ENCODE measurements around the gene DLGAP1. TPM values are rescaled to one million over a fixed set of nuclear protein-coding genes. Genes with fewer than 3 reads are reported as not detected.
"Not testable (repeated sequence)": the region's sequence is repeated elsewhere in the genome, so short reads cannot be mapped to it uniquely, and the experiment has no call there.

DLGAP1 gene
- total and polyA plus RNA-seq, 10 of the 15 experiments (the other 5 are each of a cell fraction or from before 2014, with no cell fraction given), result 0.23 to 27.6 (median 1.9) TPM

GRCh38 chr18:3699707-3700567 is 755.2 kb downstream of the DLGAP1 start:
- CTCF ChIA-PET, result interaction anchor here (0.9 to 1.5 kb wide), 4 partner anchors 11 to 300 kb away, joined by 3 read pairs; no protein-coding TSS in a partner anchor
- RAD21 ChIA-PET (ENCODE audit: unreplicated experiment), result interaction anchor here (0.9 to 1.1 kb wide), 3 partner anchors 20 to 285 kb away, joined by 3 read pairs; no protein-coding TSS in a partner anchor
- in situ Hi-C loops (cut with MboI); FAIRE-seq; H3K27me3 ChIP-seq (replicated peaks in 1 of 2; ENCODE audit: control insufficient read depth in 2 of 2, insufficient read depth in 2 of 2, low read length in 1 of 2); H3K4me2 ChIP-seq (ENCODE audit: control insufficient read depth, insufficient read depth); H3K36me3 ChIP-seq (ENCODE audit: control insufficient read depth in 2 of 2, insufficient read depth in 2 of 2, low read length in 1 of 2); BruUV-seq (replicated peaks); H3K4me3 ChIP-seq; H3K27ac ChIP-seq (ENCODE audit: control insufficient read depth, insufficient read depth); DNase-seq (ENCODE audit: low read depth, low spot score); H4K20me1 ChIP-seq (ENCODE audit: control insufficient read depth, insufficient read depth); H3K9ac ChIP-seq (ENCODE audit: control insufficient read depth, insufficient read depth, low read length); H3K4me1 ChIP-seq (ENCODE audit: control insufficient read depth, insufficient read depth, low read length); H2AFZ ChIP-seq (ENCODE audit: control insufficient read depth, low read depth, low read length); H3K79me2 ChIP-seq (ENCODE audit: control insufficient read depth, insufficient read depth, low read length); H3K9me3 ChIP-seq (replicated peaks; ENCODE audit: control insufficient read depth, insufficient read depth, low read length): not testable (repeated sequence)
- WGBS (ENCODE audit: insufficient coverage, insufficient replicate concordance, low lambda C conversion rate, missing lambda C conversion rate), result 10% methylated on average over 16 of the region's 16 CpGs
- ATAC-seq, result peak; percentile 34; the same call in 1 of the 3 replicates
- TF ChIP-seq IKZF1 (conservative IDR thresholded peaks at IDR 0.05), result 0 out of 2 replicates have a peak, but pooled peaks have one; percentile 12
- SMC1A ChIA-PET (ENCODE audit: uncharacterized antibody, unreplicated experiment), result interaction anchor here (0.6 to 4.1 kb wide), 7 partner anchors 10 to 418 kb away, joined by 3 to 11 read pairs (median 4); no protein-coding TSS in a partner anchor
- POLR2A ChIA-PET, result interaction anchor here (1.1 to 1.3 kb wide), 2 partner anchors 72 to 418 kb away, joined by 3 read pairs; no protein-coding TSS in a partner anchor
- intact Hi-C loops (cut with micrococcal nuclease; ENCODE audit: unreplicated experiment), result loop anchor here (5.0 kb wide), 2 partner anchors 297 to 1357 kb away; no protein-coding TSS in a partner anchor

GRCh38 chr18:3694030-3694778 is 760.9 kb downstream of the DLGAP1 start:
- RAD21 ChIA-PET (ENCODE audit: unreplicated experiment), result interaction anchor here (1.4 kb wide), 1 partner anchor 21 kb away, joined by 4 read pairs; no protein-coding TSS in a partner anchor
- peak; percentile 23 for FAIRE-seq
- POLR2A ChIA-PET, result interaction anchor here (0.6 kb wide), 1 partner anchor 29 kb away, joined by 4 read pairs; no protein-coding TSS in a partner anchor
- H3K4me2 ChIP-seq (ENCODE audit: control insufficient read depth, insufficient read depth); H3K27me3 ChIP-seq (replicated peaks in 1 of 2; ENCODE audit: control insufficient read depth in 2 of 2, insufficient read depth in 2 of 2, low read length in 1 of 2); H3K27ac ChIP-seq (ENCODE audit: control insufficient read depth, insufficient read depth); H3K4me3 ChIP-seq; H3K9ac ChIP-seq (ENCODE audit: control insufficient read depth, insufficient read depth, low read length); H3K36me3 ChIP-seq (ENCODE audit: control insufficient read depth in 2 of 2, insufficient read depth in 2 of 2, low read length in 1 of 2); BruUV-seq (replicated peaks); H3K4me1 ChIP-seq (ENCODE audit: control insufficient read depth, insufficient read depth, low read length); DNase-seq (ENCODE audit: low read depth, low spot score); H3K79me2 ChIP-seq (ENCODE audit: control insufficient read depth, insufficient read depth, low read length); H2AFZ ChIP-seq (ENCODE audit: control insufficient read depth, low read depth, low read length); H4K20me1 ChIP-seq (ENCODE audit: control insufficient read depth, insufficient read depth); H3K9me3 ChIP-seq (replicated peaks; ENCODE audit: control insufficient read depth, insufficient read depth, low read length); ATAC-seq; in situ Hi-C loops (cut with MboI): not testable (repeated sequence)
- SMC1A ChIA-PET (ENCODE audit: uncharacterized antibody, unreplicated experiment), result interaction anchor here (0.6 to 0.7 kb wide), 2 partner anchors 14 to 139 kb away, joined by 3 read pairs; no protein-coding TSS in a partner anchor
- CTCF ChIA-PET, result interaction anchor here (0.6 to 3.8 kb wide), 4 partner anchors 9 to 28 kb away, joined by 3 to 25 read pairs (median 14); no protein-coding TSS in a partner anchor
- 28% methylated on average over 5 of the region's 5 CpGs for WGBS (ENCODE audit: insufficient coverage, insufficient replicate concordance, low lambda C conversion rate, missing lambda C conversion rate)
- intact Hi-C loops (cut with micrococcal nuclease; ENCODE audit: unreplicated experiment), result loop anchor here (5.0 kb wide), 1 partner anchor 293 kb away; no protein-coding TSS in a partner anchor
